H1 (cell line): Measurements from ENCODE around the gene OPCML.

ENCODE experiments used
- BACH1 ChIP-seq: IDR thresholded peaks from 2 replicates; pipeline ENCODE4 v1.6.1; 2012; ENCODE audit warnings: low read length, improper control_type of control experiment
- CBX8 ChIP-seq: fragments of 300-800, 300-1000 bp; sonication (generic); IDR thresholded peaks from 2 replicates; pipeline ENCODE4 v1.7.1; 2016; ENCODE audit warnings: low read depth, low read length, borderline replicate concordance
- CEBPB ChIP-seq: IDR thresholded peaks from 2 replicates; pipeline ENCODE4 v1.6.1; 2012; ENCODE audit warnings: low read depth, low read length
- CHD2 ChIP-seq: IDR thresholded peaks from 2 replicates; pipeline ENCODE4 v1.6.1; 2012; ENCODE audit warnings: low read length, improper control_type of control experiment
- CTCF ChIP-seq, 3 experiments: IDR thresholded peaks; 1 replicate in 2 of 3; 2 replicates in 1 of 3; pipeline versions ENCODE4 v1.5.1 to v1.6.1; 2011; ENCODE audit warnings: low read length in 3 of 3, mild to moderate bottlenecking in 3 of 3, inconsistent platforms in 2 of 3, low read depth in 1 of 3, moderate library complexity in 1 of 3; ENCODE audit not compliant: insufficient read depth in 1 of 3; ENCODE audit errors: control extremely low read depth in 1 of 3
- HDAC2 ChIP-seq, 2 experiments: fragments of 300-600 bp in 1 of 2; sonication (generic) in 1 of 2; IDR thresholded peaks; 2 replicates each; pipeline ENCODE4 v1.6.1; 2011 to 2012; ENCODE audit warnings: low read depth in 2 of 2, low read length in 2 of 2, mild to moderate bottlenecking in 2 of 2, moderate library complexity in 2 of 2, borderline replicate concordance in 1 of 2, inconsistent platforms in 1 of 2
- KDM5A ChIP-seq: fragments of 200-600 bp; IDR thresholded peaks from 2 replicates; pipeline ENCODE4 v1.7.1; 2012; ENCODE audit warnings: mild to moderate bottlenecking, low read length, inconsistent platforms, mixed read lengths
- POLR2A ChIP-seq, 2 experiments: IDR thresholded peaks; 1 replicate in 1 of 2; 2 replicates in 1 of 2; pipeline ENCODE4 v1.6.1; 2011; ENCODE audit warnings: low read depth in 2 of 2, low read length in 2 of 2, mild to moderate bottlenecking in 2 of 2; ENCODE audit errors: control extremely low read depth in 1 of 2
- SIN3A ChIP-seq, 2 experiments: IDR thresholded peaks in 1 of 2; conservative IDR thresholded peaks in 1 of 2; 2 replicates each; pipeline ENCODE4 v1.6.1; 2011 to 2012; ENCODE audit warnings: low read length in 2 of 2, improper control_type of control experiment in 1 of 2, low read depth in 1 of 2, mild to moderate bottlenecking in 1 of 2
- TCF12 ChIP-seq: IDR thresholded peaks from 2 replicates; pipeline ENCODE4 v1.6.1; 2011; ENCODE audit warnings: low read depth, mild to moderate bottlenecking, low read length

GRCh38 chr11:132452616-132453015, 1079.7 kb downstream of the OPCML start:
- TF ChIP-seq SIN3A (conservative IDR thresholded peaks at IDR 0.05 in 1 of 2, IDR thresholded peaks at IDR 0.05 in 1 of 2; ENCODE audit: low read depth in 1 of 2, low read length in 2 of 2) (no peak), CTCF (IDR thresholded peaks at IDR 0.05; ENCODE audit: control extremely low read depth in 1 of 3, insufficient read depth in 1 of 3, low read depth in 1 of 3, low read length in 3 of 3) (no peak), POLR2A (IDR thresholded peaks at IDR 0.05; ENCODE audit: control extremely low read depth in 1 of 2, low read depth in 2 of 2, low read length in 2 of 2) (no peak), CBX8 (no peak), CHD2 (no peak), CEBPB (no peak), BACH1 (no peak), TCF12 (no peak), KDM5A (no peak), HDAC2 (IDR thresholded peaks at IDR 0.05; ENCODE audit: borderline replicate concordance in 1 of 2, low read depth in 2 of 2, low read length in 2 of 2) (no peak)
